Stomach (tissue), 4 donors: ENCODE measurements around the gene LZTS2.

ENCODE experiments used
- EP300 ChIP-seq: sonication (generic); formaldehyde crosslinking; IDR thresholded peaks from one replicate; pipeline ENCODE4 v1.6.1; 2017; ENCODE audit warnings: antibody characterized with exemption
- POLR2A ChIP-seq, 4 donors: fragments of 450-650 bp; IDR thresholded peaks; one replicate each; pipeline ENCODE4 v1.6.1; 2016; ENCODE audit warnings: antibody characterized with exemption in 4 of 4, control low read depth in 2 of 4, mild to moderate bottlenecking in 1 of 4, moderate library complexity in 1 of 4
- POLR2AphosphoS5 ChIP-seq, 3 donors: sonication (generic); formaldehyde crosslinking; IDR thresholded peaks; one replicate each; pipeline ENCODE4 v1.6.1; 2016; ENCODE audit warnings: antibody characterized with exemption in 3 of 3
- TF ChIP-seq, protein P1 (sequence below), 7 experiments: fragments of 450-650 bp in 4 of 7; fragments of 200-600 bp in 3 of 7; sonication (generic) in 3 of 7; IDR thresholded peaks; one replicate each; pipeline ENCODE4 v1.5.1; 2016 to 2019; ENCODE audit warnings: antibody characterized with exemption in 7 of 7, control low read depth in 2 of 7, mild to moderate bottlenecking in 1 of 7

GRCh38 chr10:100968863-100969186 is 30.8 kb upstream of the LZTS2 start:
- TF ChIP-seq POLR2AphosphoS5 (IDR thresholded peaks at IDR 0.05): no peak
- TF ChIP-seq, protein P1, sequence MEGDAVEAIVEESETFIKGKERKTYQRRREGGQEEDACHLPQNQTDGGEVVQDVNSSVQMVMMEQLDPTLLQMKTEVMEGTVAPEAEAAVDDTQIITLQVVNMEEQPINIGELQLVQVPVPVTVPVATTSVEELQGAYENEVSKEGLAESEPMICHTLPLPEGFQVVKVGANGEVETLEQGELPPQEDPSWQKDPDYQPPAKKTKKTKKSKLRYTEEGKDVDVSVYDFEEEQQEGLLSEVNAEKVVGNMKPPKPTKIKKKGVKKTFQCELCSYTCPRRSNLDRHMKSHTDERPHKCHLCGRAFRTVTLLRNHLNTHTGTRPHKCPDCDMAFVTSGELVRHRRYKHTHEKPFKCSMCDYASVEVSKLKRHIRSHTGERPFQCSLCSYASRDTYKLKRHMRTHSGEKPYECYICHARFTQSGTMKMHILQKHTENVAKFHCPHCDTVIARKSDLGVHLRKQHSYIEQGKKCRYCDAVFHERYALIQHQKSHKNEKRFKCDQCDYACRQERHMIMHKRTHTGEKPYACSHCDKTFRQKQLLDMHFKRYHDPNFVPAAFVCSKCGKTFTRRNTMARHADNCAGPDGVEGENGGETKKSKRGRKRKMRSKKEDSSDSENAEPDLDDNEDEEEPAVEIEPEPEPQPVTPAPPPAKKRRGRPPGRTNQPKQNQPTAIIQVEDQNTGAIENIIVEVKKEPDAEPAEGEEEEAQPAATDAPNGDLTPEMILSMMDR (IDR thresholded peaks at IDR 0.05): no peak
- TF ChIP-seq POLR2A (IDR thresholded peaks at IDR 0.05): no peak
- no peak for TF ChIP-seq EP300
